GM10266 (cell line): ENCODE results near the gene KCNQ1.

Experiments
- DNase-seq: peaks from one replicate; pipeline ENCODE4 v3.0.0; 2012; ENCODE audit errors: extremely low spot score
- CTCF ChIP-seq: IDR thresholded peaks from 2 replicates; pipeline ENCODE4 v1.5.1; 2012; ENCODE audit warnings: mild to moderate bottlenecking, low read depth; ENCODE audit not compliant: control insufficient read depth, insufficient read depth; ENCODE audit errors: missing control alignments

Gene KCNQ1

DNA sequence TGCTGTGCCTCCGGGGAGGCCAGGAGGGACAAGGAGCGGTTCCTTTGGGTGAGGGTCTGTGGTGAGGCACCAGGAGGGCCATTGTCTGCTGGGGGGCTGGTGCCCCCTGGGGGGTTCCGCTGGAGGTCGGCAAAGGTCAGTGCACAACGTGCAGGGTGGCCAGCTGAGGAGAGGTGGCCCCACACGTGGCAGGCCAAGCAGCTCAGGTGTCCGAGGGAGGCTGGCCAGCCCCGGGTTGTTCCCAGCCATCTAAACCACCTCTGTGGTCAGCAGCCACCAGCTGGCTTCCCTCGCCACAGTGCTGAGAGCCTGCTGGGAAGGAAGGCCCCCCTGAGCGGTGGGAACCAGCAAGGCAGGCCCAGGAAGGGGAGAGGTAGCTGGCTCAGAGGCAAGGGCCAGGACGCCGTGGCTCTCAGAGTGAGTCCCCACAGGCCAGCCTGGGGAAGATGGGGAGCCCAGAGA lies 40.0 kb upstream of the KCNQ1 start:
- no peak for DNase-seq
- no peak for TF ChIP-seq CTCF

DNA sequence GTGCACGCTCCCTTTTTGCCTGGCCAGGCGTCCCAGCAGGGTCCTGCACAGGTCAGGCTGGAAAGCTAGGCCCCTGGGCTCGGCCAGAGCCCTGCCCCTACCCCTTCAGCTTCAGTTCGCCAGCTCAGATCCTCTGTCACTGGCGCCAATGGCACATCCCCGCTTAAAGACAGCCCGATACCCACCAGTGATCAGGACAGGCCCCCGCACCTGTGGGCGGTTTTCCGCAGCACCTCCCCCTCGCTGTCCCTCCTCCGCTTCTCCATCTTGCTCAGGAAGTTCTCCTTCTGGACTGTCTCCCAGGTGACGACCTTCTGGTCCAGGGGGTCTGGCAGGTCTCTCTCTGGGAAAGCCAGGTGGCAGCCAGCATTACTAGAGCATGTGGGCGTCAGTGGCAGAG lies 38.4 kb upstream of the KCNQ1 start:
- TF ChIP-seq CTCF = no peak
- no peak for DNase-seq

DNA sequence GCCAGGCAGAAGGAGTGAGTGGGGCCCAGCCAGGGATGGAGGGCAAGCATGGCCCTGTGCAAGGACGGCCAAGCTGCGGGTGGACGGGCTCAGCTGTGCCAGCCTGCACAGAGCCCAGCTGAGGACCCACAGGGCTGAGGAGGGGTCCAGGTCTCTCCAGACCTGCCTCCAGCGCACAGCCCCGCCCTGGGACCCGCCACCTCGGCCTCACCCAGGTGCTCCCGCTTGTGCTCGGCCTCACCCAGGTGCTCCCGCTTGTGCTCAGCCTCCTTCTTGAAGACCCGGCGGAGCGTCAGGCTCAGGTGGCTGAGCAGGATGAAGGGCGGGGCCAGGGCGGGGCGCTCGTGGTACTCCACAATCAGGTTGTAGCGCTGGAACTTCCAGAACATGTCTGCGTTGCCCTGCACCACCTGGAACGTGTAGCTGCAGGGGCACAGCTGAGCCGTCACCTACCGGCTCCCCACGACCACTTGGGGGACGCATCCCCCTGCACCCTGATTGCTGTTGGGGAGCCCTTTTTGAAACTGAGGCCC lies 37.9 kb upstream of the KCNQ1 start:
- no peak for DNase-seq
- TF ChIP-seq CTCF = no peak

DNA sequence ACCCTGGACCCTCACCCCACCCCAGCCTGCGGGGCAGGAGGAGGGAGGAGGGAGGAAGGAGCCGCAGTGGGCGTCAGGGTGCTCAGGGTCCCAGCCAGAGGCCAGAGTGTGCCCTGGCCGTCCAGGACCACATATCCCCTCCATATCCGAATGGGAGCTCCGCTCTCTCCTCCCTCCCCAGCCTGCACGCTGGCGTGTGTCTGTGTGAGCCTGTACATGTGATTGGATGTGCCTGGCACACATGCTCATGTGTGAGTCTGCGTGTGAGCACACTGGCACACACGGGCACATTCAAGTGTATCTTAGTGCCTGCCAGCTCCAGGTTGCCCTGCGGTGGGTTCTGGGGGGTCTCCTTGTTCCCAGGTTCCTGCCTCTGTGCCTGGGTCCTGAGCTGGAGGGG lies 36.1 kb upstream of the KCNQ1 start:
- DNase-seq = no peak
- no peak for TF ChIP-seq CTCF

DNA sequence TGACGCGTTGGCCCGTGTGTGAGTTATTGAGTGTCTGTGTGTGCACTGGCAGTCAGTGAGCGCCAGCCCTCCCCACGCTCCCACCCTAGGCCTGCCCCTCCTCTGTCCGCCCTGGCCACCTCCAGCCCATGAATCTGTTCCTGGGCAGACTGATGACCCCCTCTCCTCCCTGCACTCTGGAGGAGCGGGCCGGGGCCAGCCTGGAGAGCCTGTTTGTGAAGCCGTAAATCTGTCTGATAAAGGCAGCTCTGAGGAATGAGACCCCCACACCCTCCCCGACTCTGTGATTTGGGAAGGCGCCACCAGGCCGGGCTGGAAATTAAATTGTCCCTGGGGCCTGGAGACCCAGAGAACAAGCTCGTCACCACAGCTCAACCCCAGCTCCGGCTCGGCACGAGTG lies 35.7 kb upstream of the KCNQ1 start:
- no peak for TF ChIP-seq CTCF
- no peak for DNase-seq

DNA sequence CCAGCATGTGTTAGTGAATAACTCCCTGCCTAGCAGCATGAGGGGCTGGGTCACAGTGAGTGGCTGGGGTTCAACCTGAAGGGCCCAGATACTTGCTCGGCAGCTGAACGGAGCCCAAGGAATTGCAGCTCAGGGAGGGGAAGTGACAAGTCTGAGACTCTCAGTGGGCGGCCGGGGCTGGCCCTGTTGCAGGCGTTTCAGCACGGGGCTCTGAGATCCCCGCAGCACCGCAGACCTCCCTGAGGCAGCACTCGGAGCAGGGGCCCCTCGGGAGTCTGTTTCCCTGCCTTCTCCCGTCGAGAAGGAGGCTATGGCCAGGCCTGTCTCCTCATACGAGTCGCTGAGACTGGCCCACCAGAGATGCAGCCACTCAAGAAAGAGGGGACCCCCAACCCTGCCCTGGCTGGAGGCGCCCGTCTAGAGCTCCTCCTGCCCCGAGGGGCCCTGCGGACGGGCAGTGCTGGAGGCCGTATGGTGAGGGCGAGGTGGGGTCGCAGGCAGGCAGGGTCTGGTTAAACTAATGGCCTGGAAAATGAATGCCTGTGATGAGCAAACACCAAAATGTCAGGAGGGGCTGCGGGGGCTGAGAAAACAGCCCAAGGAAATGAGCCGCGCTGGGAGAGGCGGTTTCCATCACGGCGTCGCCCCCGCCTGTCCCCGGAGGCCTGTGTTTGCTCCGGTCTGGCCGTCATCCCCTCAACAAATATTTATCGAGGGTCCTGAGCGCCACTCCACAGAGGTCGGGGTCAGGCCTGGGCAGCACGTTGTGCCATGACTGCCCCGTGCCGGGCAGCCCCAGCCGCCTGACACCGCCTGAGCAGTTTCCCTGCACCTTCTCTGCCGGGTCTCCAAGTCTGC lies 35.0 kb upstream of the KCNQ1 start:
- DNase-seq = no peak
- no peak for TF ChIP-seq CTCF

- TF ChIP-seq CTCF = no peak
Observed at GRCh38 chr11:2410616-2411015, 34.2 kb upstream of the KCNQ1 start.

More at GRCh38 chr11:2410616-2411015, 34.2 kb upstream of the KCNQ1 start:
- DNase-seq = no peak
